Ovary (tissue), 9 donors: ENCODE data around the gene BMP8B. TPM values are rescaled to one million over a fixed set of nuclear protein-coding genes. Genes with fewer than 3 reads are reported as not detected.
A peak's percentile ranks its signal among the peaks of the same experiment; 100 is the strongest.
"Not testable (repeated sequence)": the region's sequence is repeated elsewhere in the genome, so short reads cannot be mapped to it uniquely, and the experiment has no call there.

Source experiments
- DNase-seq, 5 donors: peaks; one replicate each; pipeline ENCODE4 v3.0.0-alpha.2; 2019 to 2020
- H3K27ac ChIP-seq, 2 donors: fragments of 200-600 bp; one replicate each; pipeline versions ENCODE4 v1.5.1 to v1.8.0; 2019 to 2022
- H3K27me3 ChIP-seq: fragments of 200-600 bp; one replicate; pipeline ENCODE4 v1.8.0; 2022
- H3K36me3 ChIP-seq: fragments of 200-600 bp; sonication (generic); one replicate; pipeline ENCODE4 v1.5.1; 2019
- H3K4me1 ChIP-seq: one replicate; pipeline ENCODE4 v1.8.1; 2013; ENCODE audit warnings: mild to moderate bottlenecking, moderate library complexity; ENCODE audit not compliant: insufficient read depth
- H3K4me3 ChIP-seq: fragments of 200-600 bp; sonication (generic); one replicate; pipeline ENCODE4 v1.5.1; 2017
- H3K9me3 ChIP-seq, 2 donors: fragments of 200-600 bp in 1 of 2; sonication (generic) in 1 of 2; one replicate each; pipeline versions ENCODE4 v1.5.1 to v1.8.1; 2013 to 2019; ENCODE audit warnings: mild to moderate bottlenecking in 1 of 2, moderate library complexity in 1 of 2
- EP300 ChIP-seq: sonication (generic); formaldehyde crosslinking; IDR thresholded peaks from one replicate; pipeline ENCODE4 v1.6.1; 2017; ENCODE audit warnings: antibody characterized with exemption
- POLR2A ChIP-seq: fragments of 450-650 bp; IDR thresholded peaks from one replicate; pipeline ENCODE4 v1.6.1; 2017; ENCODE audit warnings: antibody characterized with exemption, mild to moderate bottlenecking, moderate library complexity
- WGBS, 3 donors: extraction: QIAGEN DNeasy Blood & Tissue Kit in 1 of 3; methylation state at CpG; one replicate each; pipeline versions ENCODE4 v1.1.5 to v1.1.7; 2013 to 2017; 5-methylcytosine and 5-hydroxymethylcytosine counted together
- intact Hi-C, 4 donors: fragments of 100-400 bp; cut with DNase I; formaldehyde crosslinking; loops; one replicate each; pipeline versions ENCODE4 v1.11.0 to v1.15.1; 2022 to 2023
- polyA plus RNA-seq, 2 donors: library from polyadenylated mRNA; stranded (reverse); fragments of 200-250 nt in 1 of 2; fragments of 350-450 nt in 1 of 2; fragmentation: Illumina TruSeq in 1 of 2; extraction: RNeasy Lipid Tissue Mini Kit (QIAGEN cat#74804) in 1 of 2; gene quantifications; one replicate each; pipeline ENCODE4 v1.2.3, GENCODE V29; 2013 to 2014
- total RNA-seq, 7 donors: library from RNA; depleted of rRNA in 2 of 7; stranded (reverse); fragments of >200 nt in 2 of 7; fragmentation: NEBNext Ultra II Directional in 3 of 7; extraction: Animal tissue kit (Norgen Biotek cat#: 25700) in 3 of 7; gene quantifications; one replicate each; pipeline versions ENCODE4 v1.1.0 to v1.2.4, GENCODE V29; 2016 to 2023
- TF ChIP-seq, protein P1 (sequence below), 3 donors: fragments of 450-650 bp in 2 of 3; fragments of 200-600 bp in 1 of 3; IDR thresholded peaks; one replicate each; pipeline versions ENCODE4 v1.5.1 to v1.8.0; 2016 to 2022; ENCODE audit warnings: antibody characterized with exemption in 3 of 3, mild to moderate bottlenecking in 1 of 3
- donor health status: DM: no; HTN: no; CAD: no; lungs with moderate emphysema.
- donor health status: DM: no; HTN: no; CAD: no.
- donor health status: Bipolar disorder and iron deficiency.
- donor health status: DM: yes; HTN: yes; CAD: no.
- donor health status: DM: no; HTN: no; CAD: no.
- donor health status: DM: yes; HTN: yes; CAD: no.

BMP8B gene
- total and polyA plus RNA-seq, 9 donors = 0.16 to 1.4 (median 0.38) TPM; not detected in 1

DNA sequence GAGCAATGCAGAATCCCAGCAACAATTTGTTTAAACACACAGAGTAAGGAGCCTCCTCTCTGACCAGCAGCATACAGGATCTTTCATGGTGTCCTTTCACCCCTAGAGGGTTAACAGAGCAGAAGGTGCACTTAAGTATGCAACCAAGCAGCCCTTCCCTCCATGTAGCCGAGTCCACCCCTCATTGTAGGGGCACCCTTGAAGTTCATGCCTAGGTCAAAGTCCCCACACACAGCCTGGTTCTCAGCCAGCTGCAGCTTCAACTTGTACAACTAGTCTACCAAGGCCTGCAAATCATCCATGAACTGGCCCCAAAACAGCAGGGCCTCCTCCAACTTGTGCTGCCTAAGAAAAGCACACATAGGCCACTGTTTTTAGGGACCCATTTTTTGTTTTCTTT lies 7.0 kb upstream of the BMP8B start:
- Histone ChIP-seq H3K27me3 (no peaks in the 10 kb centered on the region), H3K9me3 (no peaks in the 10 kb centered on the region), H3K4me1 (no peaks in the 10 kb centered on the region), H3K27ac (no peak overlapping the region), H3K36me3 (no peaks in the 10 kb centered on the region), H3K4me3 (no peak overlapping the region)
- no peak for DNase-seq
- intact Hi-C loops = no loop called here
- WGBS, 3 donors = 22 to 45% (median 36%) methylated on average over 1 of the region's 1 CpG
- TF ChIP-seq, protein P1, sequence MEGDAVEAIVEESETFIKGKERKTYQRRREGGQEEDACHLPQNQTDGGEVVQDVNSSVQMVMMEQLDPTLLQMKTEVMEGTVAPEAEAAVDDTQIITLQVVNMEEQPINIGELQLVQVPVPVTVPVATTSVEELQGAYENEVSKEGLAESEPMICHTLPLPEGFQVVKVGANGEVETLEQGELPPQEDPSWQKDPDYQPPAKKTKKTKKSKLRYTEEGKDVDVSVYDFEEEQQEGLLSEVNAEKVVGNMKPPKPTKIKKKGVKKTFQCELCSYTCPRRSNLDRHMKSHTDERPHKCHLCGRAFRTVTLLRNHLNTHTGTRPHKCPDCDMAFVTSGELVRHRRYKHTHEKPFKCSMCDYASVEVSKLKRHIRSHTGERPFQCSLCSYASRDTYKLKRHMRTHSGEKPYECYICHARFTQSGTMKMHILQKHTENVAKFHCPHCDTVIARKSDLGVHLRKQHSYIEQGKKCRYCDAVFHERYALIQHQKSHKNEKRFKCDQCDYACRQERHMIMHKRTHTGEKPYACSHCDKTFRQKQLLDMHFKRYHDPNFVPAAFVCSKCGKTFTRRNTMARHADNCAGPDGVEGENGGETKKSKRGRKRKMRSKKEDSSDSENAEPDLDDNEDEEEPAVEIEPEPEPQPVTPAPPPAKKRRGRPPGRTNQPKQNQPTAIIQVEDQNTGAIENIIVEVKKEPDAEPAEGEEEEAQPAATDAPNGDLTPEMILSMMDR (IDR thresholded peaks at IDR 0.05) = no peak
- TF ChIP-seq POLR2A = no peak
- TF ChIP-seq EP300 = no peak

DNA sequence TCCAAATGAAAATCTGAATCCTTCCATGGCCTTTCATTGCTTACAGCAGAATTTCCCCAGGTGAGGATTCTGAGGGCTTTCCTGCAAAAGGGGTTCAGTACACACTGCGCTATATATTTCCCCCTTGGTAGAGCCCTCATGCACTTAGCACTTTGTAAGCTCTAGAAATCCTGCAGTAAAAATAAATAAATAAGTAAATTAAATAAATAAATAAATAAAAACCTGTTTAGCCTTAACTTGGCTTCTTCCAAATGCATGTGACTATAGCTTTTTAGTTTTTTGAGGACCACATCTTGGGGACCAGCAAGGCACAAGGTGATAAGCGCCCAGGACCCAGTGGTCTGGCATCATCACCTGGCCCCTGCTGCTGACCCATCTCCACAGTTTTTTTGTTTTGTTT lies 3.2 kb upstream of the BMP8B start:
- intact Hi-C loops = no loop called here
- TF ChIP-seq EP300 = no peak
- TF ChIP-seq, protein P1 (IDR thresholded peaks at IDR 0.05) = no peak
- no peak for TF ChIP-seq POLR2A
- no peak for DNase-seq
- Histone ChIP-seq H3K4me3 (no peak overlapping the region), H3K36me3 (no peaks in the 10 kb centered on the region), H3K27ac (no peak overlapping the region), H3K27me3 (no peaks in the 10 kb centered on the region), H3K4me1 (no peaks in the 10 kb centered on the region), H3K9me3 (no peaks in the 10 kb centered on the region)
- 92 to 97% (median 95%) methylated on average over 2 of the region's 2 CpGs for WGBS, 3 donors

DNA sequence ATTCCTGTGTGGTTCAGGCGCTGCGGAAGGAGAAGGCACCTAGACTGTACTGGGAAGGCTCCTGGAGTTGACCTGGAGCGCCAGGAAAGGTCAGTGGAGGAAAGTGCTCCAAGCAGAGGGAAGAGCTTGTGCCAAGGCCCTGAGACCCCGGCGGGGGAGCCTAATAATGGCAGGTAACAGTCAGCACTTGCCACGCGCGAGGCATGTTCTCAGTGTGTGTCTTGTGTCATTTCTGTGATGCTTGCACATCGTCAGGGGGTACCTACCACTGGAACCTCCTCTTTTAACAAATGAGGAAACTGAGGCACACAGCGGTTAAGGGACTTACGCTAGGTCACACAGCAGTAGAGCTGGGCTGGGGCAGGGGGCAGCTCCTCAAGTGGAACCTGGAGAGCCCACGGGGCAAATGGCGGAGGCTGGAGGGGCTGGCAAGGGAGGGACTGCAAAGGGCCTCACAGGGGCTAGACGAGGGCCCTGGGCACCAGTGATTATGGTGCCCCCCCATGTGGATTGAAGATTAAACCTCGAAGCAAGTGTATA lies 976 bp upstream of the BMP8B start:
- no peak overlapping the region for H3K27ac ChIP-seq
- no peaks in the 10 kb centered on the region for H3K36me3 ChIP-seq
- no peaks in the 10 kb centered on the region for H3K27me3 ChIP-seq
- no peaks in the 10 kb centered on the region for H3K9me3 ChIP-seq
- TF ChIP-seq, protein P1 (IDR thresholded peaks at IDR 0.05) = no peak
- TF ChIP-seq POLR2A = no peak
- no peak for TF ChIP-seq EP300
- no peak for DNase-seq
- no peaks in the 10 kb centered on the region for H3K4me1 ChIP-seq
- WGBS, 3 donors = 49 to 55% (median 50%) methylated on average over 15 of the region's 15 CpGs
- H3K4me3 ChIP-seq = peak overlapping the region; percentile 24
- intact Hi-C loops = no loop called here

DNA sequence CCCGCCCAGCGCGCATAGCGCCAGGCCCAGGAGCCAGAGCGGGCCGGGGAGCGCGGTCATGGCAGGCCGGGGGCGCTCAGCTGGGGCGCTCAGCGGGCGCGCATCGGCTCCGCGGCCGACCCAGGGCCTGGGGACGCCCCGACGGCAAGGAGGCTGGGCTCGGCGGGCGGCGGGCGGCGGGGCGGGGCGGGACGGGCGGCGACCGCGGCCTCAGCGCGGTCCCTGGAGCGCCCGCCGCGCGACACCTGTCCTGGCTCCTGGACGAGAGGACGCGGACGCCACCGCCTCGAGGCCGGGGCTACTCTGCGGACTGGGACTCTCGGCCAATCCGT lies 273 bp downstream of the BMP8B start:
- intact Hi-C loops = no loop called here
- Histone ChIP-seq H3K36me3 (no peaks in the 10 kb centered on the region), H3K27me3 (no peaks in the 10 kb centered on the region), H3K27ac (no peak overlapping the region), H3K4me1 (no peaks in the 10 kb centered on the region), H3K9me3 (no peaks in the 10 kb centered on the region), H3K4me3 (peak overlapping the region; percentile 24)
- TF ChIP-seq, protein P1 (IDR thresholded peaks at IDR 0.05) = no peak
- TF ChIP-seq EP300 (no peak), POLR2A (no peak)
- DNase-seq = no peak
- WGBS, 3 donors = 1% methylated on average over 18 to 51 of the region's 51 CpGs; no CpG with 5 or more reads in 1 of the 3 donors

DNA sequence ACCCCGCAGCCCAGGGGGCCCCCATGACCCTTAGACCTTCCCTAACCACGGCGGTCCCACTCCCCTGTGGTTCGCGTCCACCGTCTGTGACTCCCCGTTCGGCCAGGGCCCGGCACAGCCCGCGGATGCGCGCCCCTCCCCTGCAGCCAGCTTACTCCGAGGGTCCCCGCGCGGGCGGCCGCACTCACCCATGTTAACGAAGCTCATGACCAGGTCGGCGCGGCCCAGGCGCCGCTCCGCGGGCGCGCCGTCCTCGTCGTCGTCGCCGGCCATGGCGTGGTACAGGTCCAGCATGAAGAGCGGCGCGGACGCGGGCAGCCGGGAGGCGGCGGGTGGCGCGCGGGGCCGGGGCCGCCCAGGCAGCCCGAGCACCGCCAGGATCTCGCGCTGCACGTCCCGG lies 701 bp downstream of the BMP8B start:
- intact Hi-C loops, H3K36me3 ChIP-seq, H3K4me3 ChIP-seq, H3K27me3 ChIP-seq, H3K9me3 ChIP-seq, H3K27ac ChIP-seq, DNase-seq, H3K4me1 ChIP-seq: not testable (repeated sequence)
- 3 to 8% (median 7%) methylated on average over 19 to 55 of the region's 55 CpGs for WGBS, 3 donors
